Esophagus muscularis mucosa (tissue), 4 donors: Measurements from ENCODE around the gene SLC5A1.

Source experiments
- CTCF ChIP-seq, 3 experiments: fragments of 200-600 bp in 2 of 3; fragments of 450-650 bp in 1 of 3; sonication (generic) in 2 of 3; IDR thresholded peaks; one replicate each; pipeline ENCODE4 v1.5.1; 2017 to 2019; ENCODE audit warnings: antibody characterized with exemption in 3 of 3, mild to moderate bottlenecking in 2 of 3, moderate library complexity in 1 of 3
- EP300 ChIP-seq: sonication (generic); formaldehyde crosslinking; IDR thresholded peaks from one replicate; pipeline ENCODE4 v1.6.1; 2017; ENCODE audit warnings: antibody characterized with exemption
- POLR2A ChIP-seq: fragments of 450-650 bp; IDR thresholded peaks from one replicate; pipeline ENCODE4 v1.6.1; 2017; ENCODE audit warnings: antibody characterized with exemption, moderate library complexity, mild to moderate bottlenecking, low read depth
- POLR2AphosphoS5 ChIP-seq, 2 donors: sonication (generic); formaldehyde crosslinking; IDR thresholded peaks; one replicate each; pipeline ENCODE4 v1.6.1; 2017; ENCODE audit warnings: antibody characterized with exemption in 2 of 2

GRCh38 chr22:32106930-32107329 is 63.9 kb downstream of the SLC5A1 start:
- TF ChIP-seq CTCF (IDR thresholded peaks at IDR 0.05) (no peak), POLR2A (no peak), EP300 (no peak), POLR2AphosphoS5 (IDR thresholded peaks at IDR 0.05) (no peak)
